ENCODE results near the gene MCC.

MCC gene

DNA sequence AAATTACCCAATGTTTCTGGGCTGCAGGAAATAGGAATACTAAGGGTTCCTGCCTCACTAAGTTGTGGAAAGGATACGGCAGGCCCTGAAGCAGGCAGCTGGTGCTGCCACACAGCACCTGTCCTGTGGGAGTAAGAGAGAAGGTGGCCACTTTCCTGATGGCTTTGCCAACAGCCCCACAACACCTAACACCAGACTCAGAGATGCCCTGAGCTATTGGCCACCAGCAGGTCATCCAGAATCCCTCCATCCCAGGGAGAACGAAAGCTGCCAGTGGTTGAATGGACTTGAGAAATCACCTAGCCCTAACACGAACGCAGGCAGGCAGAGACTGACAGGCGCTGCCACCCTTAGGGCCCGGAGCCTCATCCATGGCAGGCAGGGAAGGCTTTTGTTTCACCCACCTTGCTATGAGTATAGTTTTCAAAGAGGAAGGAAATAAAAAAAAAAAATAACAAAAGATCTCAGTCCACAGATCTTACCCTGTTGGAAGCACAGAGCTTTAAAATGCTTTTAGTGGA lies 429.5 kb downstream of the MCC start:
- DNase-seq (ENCODE audit: low read depth, low spot score) = no peak

DNA sequence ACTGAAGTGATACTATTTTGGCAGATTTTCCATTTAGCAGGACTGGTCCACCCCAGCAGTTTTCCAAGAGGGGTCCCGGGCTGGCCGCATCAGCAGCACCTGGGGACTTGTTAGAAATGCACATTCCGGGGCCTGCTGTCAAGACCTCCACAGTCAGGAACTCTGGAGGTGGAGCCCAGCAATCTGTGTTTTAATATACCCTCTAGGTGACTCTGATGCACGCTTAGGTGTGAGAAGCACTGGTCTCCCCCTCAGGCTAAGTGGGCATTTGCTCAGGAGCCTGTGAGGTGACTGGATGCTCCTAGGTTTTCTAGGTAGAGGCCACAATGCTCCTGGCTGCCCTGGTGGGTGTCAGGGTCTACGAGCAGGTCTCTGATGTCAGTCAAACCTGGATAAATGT lies 430.0 kb downstream of the MCC start:
- no peak for DNase-seq (ENCODE audit: low read depth, low spot score)

DNA sequence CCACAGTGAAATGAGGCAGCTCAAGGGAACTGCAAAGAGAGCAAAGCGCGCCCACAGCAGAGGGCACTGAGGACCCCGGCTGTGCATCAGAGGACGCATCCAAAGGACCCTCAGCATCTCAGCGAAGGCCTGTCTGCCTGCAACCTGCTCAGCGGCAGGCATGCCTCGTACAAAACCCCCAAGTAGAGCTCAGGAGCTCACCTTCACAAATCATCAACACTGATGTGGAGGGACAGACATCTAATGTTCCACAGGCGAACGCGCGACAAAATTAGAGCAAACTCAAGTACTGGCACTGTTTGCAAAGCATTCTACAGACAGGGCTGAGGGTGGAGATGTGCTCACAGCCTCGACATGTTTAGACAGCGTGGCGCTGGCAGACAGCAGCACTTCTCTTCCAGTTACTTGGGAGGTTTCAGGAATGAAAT lies 430.7 kb downstream of the MCC start:
- no peak for DNase-seq (ENCODE audit: low read depth, low spot score)

- no peak for DNase-seq (ENCODE audit: low read depth, low spot score)
Observed at GRCh38 chr5:113056988-113057387, 431.3 kb downstream of the MCC start.

GRCh38 chr5:113054899-113055298 lies 433.4 kb downstream of the MCC start:
- DNase-seq (ENCODE audit: low read depth, low spot score) = no peak

DNA sequence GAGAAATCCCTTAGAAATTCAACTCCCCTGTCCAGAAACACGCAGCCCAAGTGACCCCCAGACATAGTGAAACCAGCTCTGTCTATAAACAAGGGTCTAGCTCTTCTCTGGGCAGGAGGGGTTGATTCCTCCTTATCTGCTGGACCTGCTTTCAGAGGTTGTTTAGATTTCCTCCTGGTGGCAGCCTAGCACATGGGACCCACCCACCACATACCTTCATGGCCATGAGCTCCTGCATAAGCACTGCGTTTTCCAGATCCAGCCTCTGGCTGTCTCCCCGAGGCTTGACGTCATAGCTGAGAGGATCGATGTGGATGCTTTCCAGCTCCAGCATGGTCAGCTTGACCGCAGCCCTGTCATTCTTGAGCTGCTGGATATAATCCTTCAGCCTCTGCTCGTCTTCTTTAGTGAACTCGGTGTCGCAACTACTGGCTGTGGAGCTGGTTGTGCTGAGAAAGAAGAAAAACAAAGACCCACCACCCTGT lies 434.7 kb downstream of the MCC start:
- DNase-seq (ENCODE audit: low read depth, low spot score) = peak; percentile 69

DNA sequence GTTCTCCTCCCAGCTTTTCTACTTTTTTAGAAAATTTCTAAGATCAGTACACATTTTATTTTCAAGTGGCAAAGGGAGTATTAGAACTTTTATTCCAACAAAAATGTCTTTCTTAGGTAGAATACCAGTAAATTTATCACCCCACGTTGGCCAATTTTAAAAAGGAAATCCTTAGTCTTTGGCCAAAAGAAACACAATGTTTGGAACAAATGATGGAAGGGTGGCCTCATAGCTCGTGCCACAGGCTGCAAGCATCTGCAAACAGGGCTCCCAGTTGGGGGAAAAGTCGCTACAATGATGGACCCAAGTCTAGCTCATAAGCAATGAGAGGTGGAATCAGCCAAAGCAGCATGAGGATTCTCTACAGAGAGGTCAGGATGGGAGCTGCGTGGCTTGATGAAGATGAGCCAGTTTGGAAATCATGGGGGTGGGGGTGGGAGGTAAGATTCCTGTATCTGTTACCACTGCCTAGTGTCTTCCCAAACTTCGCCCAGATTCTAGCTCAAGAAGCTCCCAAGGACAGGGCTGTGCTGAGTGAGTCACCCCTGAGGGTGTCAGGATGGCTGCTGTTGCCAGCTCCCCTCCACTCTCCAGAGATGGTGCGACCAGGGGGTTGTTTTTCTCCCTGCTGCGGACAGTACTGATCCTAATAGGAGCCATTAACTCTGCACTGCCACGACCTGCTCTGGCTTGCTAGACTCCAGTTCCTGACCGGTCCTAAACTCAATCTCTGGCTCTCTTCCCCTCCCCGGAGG lies 436.0 kb downstream of the MCC start:
- no peak for DNase-seq (ENCODE audit: low read depth, low spot score)

- DNase-seq (ENCODE audit: low read depth, low spot score) = no peak
Observed at GRCh38 chr5:113050721-113051382, 437.4 kb downstream of the MCC start.

DNA sequence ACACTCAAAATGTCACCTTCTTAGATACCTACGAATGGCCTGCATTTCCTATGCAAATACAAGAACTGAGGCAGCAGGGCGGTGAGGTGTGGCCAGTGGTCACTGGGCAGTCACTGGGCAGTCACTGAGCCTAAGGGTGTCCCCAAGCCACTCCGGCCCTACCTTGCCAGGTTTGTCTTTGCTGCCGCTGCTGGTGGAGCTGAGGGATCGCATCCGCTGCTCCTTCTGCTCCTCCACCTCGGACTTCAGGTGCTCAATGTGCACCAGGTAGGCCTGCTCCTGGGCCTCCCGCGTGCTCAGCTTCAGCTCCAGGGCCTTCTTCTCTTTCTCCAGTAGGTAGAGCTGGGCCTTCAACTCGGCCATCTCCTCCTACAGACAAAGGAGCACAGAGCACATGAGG lies 439.3 kb downstream of the MCC start:
- DNase-seq (ENCODE audit: low read depth, low spot score) = no peak

GRCh38 chr5:113047733-113048652 lies 440.3 kb downstream of the MCC start:
- no peak for DNase-seq (ENCODE audit: low read depth, low spot score)

DNA sequence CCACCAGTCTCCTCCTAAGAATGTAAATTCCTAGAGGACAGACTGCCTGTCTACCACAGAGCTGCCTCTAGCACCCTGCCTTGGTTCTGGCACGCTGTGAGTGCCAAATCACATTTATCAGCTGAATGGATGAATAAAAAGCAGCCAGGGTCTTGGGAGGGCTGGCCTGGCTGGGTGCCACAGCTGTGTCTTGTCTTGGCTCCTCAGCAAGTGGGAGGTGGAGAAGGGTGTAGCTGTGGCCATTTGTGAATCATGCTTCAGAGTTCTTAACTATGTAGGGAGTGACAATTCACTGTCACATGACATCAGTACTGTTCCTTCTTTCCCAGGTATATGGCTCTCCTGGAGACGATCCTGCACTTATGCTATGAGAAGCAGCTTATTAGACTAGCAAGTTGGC lies 441.0 kb downstream of the MCC start:
- DNase-seq (ENCODE audit: low read depth, low spot score) = no peak

DNA sequence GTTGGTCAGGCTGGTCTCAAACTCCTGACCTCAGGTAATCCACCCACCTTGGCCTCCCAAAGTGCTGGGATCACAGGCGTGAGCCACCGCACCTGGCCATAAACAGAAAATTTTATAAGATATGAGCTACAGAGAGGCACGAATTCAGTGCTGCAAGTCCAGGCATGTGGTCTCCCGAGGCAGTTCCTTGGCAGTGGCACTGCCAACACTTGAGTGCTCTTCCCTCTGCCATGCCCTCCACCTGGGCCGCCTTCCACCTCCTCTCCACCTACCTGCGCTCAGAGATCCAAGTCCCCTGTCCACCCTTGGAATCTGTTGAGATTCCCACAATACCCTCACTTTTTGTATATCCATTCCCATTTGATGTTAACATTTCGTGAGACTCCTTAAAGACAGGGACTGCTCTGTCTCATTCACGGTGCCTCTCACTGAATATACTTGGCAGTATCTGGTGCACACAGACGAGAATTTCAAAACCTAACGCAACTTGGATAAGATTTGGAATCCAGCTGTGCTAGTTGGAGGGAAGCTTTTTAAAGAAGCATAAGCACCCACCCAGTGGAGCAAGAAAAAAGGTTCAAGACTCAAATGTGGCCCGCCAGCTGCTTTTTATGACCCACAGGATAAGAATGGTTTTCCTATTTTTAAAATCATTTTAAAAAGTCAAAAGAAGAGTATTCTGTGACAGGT lies 443.3 kb downstream of the MCC start:
- DNase-seq (ENCODE audit: low read depth, low spot score) = no peak

DNA sequence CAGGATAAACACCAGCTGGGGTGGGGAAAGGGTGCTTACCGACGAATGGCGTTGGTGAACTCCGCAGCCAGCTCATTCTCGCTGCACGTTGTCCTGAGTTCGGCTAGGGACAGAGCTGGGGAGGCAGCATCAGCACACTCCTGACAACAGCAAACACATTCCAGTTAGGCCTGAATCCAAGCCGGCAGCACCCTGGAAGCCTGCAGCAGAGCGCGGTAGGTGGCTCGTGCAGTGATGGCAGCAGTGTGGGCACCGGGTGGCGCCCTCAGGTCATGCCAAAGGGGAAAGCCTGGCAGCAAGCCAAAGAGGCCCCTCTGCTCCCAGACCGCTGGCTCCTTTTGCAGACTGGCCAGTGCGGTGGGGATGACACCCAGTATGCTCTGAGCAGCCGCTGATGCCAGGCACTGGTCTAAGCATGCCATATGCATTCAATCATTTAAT lies 444.7 kb downstream of the MCC start:
- peak; percentile 54 for DNase-seq (ENCODE audit: low read depth, low spot score)

GRCh38 chr5:113042491-113043243 lies 445.6 kb downstream of the MCC start:
- DNase-seq (ENCODE audit: low read depth, low spot score) = no peak

DNA sequence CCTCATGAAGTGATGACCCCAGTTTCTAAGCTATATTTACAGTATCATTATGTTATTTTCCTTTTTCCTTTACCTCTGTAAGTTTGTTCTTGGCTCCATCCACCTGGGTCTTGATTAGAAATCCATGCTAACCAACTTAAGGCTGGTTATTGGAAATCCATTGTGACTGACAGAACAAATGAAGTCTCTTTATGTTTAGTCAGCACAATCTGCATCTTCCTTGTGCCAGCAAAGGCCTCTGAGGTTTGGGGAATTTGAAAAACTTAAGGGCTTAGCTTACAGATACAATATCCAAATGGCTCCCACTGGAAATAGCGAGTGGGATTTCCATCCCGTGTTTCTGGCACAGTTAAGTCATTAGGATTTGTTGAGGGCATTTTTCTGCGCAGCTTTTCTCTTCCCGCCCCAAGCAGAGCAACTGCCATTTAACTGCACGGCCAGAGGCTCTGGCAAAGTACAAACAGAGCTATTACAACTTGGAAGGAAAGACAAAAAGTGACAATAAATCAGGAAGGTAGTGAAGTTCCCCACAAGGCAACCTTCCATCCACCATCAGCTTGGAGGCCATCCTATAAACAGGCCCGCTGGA lies 447.5 kb downstream of the MCC start:
- no peak for DNase-seq (ENCODE audit: low read depth, low spot score)

- no peak for DNase-seq (ENCODE audit: low read depth, low spot score)
Observed at GRCh38 chr5:113039934-113040285, 448.3 kb downstream of the MCC start.

DNA sequence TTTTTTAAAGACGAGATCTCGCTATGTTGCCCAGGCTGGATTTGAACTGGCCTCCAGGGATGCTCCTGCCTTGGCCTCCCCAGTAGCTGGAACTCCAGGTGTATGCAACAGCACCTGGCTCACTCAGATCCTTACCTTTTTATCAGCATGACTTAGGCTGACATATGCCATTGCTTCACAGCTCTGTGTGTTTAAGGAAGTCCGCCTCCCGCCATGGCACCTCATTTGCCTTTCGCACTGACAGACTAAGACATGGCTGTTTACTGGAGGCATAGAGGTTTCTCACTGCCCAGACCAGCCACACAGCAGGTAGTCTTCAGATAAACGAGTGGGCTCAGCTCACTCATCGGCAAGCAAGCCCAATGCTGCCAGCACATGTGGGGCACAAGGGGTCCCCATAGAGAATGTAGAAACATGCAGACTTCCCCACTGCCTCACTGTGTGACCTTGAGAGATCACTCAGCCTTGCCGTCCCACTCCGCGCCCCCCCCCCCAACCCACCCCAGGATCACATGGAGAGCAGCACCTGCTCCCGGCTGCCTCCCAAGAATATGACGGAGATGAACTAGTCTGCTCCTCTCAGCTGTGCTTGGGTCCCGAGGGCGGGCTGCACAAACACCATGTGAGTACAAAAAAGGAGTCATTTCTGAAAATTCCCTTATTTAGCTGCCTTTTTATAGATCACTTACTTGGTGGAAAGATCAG lies 448.9 kb downstream of the MCC start:
- no peak for DNase-seq (ENCODE audit: low read depth, low spot score)

DNA sequence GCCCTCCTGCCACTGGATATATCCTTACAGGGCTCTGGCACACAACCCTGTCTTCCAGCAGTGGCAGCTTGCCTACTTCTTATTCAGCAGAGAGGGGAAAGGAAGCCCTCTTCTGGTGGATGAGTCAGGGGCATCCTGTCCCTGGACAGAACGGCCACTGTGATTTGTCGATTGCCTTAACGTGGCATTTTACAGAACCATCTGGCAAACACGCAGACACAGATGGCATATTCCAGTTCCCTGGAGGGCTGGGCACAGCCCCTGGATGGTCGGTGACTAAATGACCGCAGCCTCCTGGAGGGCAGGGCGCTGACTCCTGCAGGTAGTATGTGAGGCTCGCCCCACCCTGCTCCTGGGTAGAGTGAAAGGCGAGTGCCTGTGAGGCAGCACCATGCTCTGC lies 449.5 kb downstream of the MCC start:
- no peak for DNase-seq (ENCODE audit: low read depth, low spot score)

- DNase-seq (ENCODE audit: low read depth, low spot score) = no peak
Observed at GRCh38 chr5:113038136-113038535, 450.1 kb downstream of the MCC start.

DNA sequence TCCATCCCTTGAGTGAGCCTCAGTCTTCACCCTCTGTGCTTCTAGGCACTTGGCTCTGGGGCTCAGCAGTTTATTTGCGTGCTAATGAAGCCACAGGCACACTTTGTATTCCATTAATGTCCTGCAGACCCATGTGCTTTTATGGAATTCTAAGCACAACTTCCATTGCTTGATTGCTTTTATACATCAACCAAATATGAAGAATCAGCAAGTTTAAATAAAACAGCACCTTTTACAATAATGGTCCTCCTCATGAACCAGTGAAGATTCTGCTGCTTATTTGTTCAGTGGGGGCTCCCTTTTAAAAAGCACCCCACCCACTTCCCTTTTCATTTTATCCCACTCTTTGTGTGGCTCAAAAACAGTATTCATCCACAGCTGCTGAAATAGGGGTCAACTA lies 451.4 kb downstream of the MCC start:
- no peak for DNase-seq (ENCODE audit: low read depth, low spot score)
